GM18508 (cell line): Measurements from ENCODE around the gene HLCS.

Experiments
- ATAC-seq: cut with Tn5 transposase; IDR thresholded peaks from one replicate; pipeline ENCODE4 v1.9.1; 2021; ENCODE audit warnings: moderate number of reproducible peaks; ENCODE audit not compliant: insufficient read depth, unreplicated experiment

HLCS gene

DNA sequence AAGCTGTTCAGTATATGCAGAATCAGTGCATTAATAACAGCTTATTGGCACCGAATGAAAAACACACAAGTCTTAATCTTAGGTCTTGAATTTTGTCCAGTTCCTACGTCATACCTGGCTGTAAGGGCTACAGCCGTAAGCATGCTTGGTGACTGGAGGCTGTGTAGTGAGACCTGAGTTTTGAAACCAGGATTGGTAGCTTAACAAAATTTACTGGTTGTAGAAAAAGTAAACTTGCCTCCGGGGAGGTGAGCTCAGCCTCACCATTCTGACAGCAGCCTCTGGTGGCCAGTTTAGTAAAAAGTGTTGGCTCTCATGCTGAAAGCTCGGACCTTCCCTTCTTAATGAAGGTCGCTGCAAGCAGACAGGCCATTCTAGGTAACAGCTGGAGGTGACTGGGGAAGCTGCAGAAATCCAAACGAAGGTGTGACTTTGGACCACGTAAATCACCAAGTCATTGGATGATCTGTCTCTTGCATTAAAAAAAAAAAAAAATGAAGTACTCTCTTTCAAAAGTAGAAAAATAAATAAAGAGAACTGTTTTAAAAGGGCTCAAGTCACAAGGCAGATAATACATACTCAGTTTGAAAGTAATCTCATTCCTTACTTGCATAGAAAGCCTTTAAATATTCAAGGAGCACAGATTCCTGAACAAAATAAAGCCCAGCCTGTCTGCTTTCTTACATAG is 48.9 kb downstream of the HLCS start:
- no peak for ATAC-seq

DNA sequence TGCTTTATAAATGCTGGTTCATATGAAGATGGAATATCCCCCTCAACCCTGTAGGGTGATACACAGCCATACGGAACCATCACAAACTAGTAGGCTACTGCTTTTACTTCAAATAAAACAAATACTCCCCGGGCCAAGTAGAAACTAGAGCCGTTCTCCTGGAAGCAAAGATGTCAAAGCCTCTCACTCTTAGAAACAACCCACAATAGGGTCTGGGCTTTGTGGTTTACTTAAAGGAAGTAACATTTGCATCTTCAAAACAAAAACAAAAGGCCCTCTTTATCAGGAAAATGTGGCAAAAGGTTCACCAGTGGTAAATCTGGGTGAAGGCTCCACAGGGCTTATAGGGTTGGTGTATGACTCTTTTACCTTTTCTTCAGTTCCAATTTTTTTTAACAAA is 49.8 kb downstream of the HLCS start:
- no peak for ATAC-seq

DNA sequence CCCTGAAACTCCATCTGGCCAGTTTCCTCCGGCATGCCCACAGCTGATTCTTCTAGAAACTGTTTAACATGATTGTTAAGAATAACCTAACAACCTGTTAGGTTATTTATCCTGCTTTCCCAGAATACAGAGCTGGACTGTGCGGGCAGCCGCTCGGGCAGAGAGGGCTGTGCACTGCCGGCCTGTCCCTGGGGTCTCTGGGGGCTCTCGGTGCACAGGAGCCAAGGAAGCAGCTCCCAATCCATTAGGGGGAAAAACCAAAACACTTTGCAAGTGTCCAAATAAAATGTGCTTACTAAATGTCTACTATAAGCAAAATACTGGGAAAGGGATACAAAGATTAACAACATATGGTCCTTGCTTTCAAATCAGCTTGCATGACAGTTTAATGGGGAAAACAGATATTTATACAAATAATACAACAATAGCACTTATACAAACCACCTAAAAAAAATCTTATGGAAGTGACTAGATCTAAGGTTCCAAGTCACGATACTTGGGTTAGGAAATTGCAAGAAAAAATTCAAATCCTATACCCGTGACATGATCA is 50.7 kb downstream of the HLCS start:
- ATAC-seq, result no peak

DNA sequence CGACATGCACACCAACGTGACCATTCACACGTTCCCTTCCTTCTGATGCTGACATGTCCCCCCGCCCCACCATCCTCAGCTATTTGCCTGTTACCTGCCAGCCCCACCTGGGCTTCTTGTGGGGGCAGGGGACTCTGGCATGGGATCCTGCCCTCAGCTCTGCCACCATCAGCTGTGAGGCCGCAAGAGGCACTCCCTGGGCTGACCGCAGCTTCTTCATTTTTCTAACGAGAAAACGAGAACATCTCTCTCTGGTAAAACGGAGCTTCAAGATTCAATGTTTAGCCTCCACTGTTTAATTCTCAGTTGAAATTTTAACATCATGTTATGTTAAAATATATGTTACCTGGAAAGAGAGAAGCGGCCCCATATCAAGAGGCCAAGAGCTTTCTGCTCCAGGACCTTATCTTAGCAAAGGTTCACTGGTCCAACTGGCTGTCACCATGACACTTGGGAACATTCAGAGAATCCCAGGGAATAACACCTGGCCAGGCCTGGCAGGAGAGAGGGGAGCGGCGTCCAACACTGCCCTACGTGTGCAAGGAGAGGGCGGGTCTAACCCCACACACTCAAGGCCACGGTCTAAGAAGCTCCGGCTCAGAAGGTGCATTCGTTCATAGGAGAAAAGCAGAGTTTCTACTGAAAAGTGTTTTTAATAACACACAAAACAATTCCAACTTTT is 51.3 kb downstream of the HLCS start:
- no peak for ATAC-seq

DNA sequence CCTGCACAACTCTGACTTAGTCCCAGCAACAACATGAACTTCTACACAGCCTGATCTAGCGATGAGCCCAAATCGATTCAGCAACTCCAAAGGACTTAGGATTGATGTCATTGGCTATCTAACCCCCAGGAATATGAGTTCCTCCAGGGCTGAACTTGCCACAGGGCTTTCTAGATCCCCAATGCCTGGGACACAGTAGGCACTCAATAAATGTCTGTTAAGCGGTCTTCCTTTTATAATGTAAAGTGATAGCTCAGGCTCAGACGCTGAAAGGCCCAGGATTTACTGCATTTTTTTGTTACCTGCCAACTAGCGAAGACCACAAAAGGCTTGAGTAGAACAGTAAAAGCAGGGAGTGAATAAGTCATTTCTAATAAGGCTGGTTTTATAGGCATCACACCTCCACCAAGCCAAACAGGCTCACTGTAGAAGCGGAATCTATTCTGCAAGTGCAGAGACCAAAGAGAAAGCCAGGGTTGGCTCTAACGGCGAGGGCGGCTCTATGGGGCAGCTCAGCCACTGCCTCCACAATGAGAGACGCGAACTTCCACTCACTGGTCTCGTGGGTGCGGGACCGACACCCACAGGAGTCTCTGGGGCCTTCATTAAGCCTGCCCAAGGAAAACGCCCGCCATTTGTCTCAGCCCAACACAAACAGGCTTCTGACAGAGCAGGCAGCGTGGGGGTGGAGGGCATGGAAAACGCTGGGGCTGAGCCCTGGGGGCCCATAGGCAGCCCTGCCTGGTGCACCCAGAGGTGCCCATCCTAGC is 52.0 kb downstream of the HLCS start:
- no peak for ATAC-seq

DNA sequence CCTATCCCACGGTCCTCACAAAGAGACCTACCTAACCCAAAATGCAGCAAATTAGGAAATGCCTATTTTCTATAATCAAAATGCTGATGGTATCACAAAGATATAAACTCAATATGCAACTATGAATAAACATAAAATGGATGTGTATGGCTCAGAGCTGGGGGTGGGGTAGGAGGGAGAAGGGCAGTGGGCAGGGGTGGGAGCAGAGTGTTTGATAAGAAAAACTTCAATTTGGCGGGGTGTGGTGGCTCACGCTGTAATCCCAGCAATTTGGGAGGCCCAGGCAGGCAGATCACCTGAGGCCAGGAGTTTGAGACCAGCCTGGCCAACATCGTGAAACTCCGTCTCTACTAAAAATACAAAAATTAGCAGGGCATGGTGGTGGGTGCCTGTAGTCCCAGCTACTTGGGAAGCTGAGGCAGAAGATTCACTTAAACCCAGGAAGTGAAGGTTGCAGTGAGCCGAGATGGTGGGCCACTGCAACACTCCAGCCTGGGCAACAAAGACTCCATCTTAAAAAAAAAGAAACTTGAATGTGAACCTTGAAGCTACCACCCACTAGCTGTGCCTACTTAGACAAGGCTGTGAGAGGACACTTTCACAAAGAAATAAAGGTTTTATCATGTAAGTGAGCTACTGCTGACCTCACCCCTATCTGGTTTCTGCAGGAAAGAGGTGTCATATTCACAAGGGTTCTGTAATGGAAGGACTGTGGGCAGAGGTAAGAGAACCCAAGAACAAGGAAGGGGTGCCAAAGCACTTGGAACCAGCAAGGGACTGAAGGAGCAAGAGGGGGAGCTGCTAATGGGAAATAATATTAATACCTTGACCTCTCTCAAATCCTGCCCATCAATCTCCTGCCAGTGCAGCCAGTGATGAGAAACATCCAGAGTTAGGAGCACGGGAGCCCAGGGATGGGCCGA is 53.0 kb downstream of the HLCS start:
- ATAC-seq, result no peak

DNA sequence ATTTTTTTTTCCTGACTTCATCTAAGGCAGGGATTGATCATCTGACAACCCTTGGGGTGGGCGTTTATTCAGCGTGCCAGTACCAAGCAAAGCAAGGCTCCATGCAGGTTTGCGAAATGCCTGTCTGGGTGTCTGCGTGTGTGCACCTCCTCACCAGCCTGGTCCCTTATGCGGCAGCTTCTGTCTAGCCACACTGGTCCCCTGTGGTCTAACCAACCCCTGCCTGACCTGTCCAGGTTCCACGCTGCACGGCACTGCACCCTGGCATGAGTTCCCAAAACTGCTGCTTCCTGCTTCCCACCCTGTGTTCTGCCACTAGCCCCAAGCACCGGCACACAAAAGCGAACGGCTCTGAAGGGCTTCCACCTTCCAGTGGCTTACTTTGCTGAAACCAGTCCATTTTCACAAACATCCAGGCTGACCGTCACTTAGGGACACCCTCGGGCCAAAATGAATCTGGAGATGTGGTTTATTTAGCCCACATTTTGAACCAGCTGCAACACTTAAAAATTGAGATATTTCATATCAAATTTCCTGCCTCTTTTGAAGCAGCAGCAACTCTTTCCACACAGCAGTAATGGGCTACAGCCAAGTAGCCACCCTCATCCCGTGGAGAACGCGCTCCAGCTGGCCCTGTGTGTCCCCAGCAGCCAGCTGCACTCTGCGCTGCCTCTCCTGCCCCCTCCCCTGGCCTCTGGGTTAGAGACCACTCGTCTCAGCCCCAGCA is 55.7 kb downstream of the HLCS start:
- no peak for ATAC-seq

DNA sequence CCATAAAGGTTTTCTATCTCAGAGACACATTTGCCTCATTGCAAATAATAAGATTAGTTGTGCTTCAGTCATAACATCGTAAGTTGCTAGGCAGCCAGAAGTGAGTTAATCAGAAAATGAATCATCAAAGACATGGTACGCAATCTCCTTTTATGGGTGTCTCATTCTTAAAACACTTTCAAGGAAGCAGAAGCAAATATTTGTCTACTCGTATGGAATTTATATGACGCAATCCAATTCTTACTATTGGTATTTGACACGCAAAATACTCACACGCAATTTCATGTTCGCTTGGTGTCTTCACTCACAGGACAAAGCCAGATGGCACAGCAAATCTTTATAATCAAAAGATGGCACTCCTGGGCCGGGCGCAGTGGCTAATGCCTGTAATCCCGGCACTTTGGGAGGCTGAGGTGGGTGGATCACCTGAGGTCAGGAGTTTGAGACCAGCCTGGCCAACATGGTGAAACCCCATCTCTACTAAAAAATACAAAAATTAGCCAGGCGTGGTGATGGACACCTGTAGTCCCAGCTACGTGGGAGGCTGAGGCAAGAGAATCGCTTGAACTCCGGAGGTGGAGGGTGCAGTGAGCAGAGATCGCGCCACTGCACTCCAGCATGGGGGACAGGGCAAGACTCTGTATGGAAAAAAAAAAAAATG is 56.4 kb downstream of the HLCS start:
- no peak for ATAC-seq

DNA sequence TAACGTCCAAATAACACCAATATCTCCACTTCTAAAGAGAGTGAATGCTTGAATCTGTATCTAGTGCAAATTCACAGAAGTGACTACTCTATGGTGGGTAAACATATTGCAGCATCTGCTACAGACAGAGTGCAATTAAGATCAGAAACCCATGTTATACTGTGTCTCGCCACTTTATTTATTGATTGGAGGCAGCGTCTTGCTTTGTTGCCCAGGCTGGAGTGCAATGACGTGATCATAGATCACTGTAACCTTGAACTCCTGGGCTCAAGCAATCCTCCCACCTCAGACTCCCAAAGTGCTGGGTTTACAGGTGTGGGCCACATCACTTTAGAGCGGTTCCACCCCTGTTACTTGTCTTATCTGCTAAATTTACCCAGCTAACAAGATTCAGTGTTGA is 57.0 kb downstream of the HLCS start:
- ATAC-seq, result no peak

DNA sequence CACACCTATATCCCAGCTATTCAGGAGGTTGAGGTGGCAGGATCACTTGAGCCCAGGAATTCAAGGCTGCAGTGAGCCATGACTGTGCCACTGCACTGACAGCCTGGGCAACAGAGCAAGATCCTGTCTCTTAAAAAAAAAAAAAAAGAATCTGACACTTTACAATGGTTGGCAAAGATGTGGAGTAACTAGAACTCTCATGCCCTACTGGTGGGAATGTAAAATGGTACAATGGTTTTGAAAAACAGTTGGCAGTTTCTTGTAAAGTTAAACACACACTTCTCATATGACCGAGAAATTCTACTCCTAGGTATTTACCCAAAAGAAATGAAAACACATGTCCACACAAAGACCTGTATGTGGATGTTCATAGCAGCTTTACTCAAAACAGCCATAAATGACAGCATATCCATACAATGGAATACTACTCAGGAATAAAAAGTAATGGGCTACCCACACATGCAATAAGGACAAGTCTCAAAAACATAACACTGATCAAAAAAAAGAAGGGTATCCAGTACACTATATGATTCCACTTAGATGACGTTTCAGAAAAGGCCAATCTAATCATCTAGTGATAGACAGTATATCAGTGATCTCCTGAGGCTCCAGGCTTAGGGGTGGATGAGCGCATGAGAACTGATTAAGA is 58.1 kb downstream of the HLCS start:
- no peak for ATAC-seq

DNA sequence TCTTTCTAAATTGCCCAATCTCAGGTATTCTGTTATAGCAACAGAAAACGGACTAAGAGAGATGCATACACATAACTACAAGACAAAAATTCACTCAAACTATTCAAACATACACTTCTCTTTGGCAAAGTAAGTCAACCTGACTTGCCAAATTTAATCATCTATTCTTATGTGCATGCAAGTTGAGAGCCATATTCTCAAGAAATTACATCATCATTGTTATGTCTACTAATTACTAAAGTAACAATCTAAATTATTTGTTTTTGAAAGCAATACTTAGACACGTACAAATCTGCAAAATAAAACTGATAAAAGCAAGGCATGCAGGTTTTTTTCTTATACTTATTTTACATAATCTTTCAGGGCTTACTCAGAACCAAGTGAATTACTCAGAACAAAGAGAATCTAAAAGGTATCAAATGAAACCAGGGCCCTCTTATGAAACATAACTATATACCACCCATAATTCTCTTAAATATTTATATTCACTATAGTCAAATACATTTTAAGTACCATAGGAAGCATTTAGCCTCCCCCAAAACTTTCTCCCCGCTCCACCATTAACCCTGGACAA is 62.3 kb downstream of the HLCS start:
- ATAC-seq, result no peak

DNA sequence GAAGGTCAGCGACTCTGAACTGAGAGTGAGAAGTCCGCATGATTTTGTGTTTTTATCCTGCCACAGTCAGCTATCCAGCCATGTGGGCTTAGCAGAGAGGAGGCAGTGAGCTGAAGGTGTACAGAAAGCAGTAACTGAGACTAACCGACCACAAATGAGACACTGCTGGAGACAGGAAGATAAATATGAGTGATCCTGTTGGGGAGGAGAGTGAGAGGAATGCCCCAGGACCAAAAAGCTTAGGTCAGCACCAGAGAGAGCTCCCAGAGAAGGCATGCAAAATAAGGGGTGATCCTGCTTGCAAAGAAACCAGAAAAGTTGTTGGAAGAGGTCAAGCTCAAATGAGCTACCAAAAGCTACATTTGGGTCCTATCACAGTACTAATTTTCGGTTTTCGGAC is 63.7 kb downstream of the HLCS start:
- ATAC-seq, result no peak

DNA sequence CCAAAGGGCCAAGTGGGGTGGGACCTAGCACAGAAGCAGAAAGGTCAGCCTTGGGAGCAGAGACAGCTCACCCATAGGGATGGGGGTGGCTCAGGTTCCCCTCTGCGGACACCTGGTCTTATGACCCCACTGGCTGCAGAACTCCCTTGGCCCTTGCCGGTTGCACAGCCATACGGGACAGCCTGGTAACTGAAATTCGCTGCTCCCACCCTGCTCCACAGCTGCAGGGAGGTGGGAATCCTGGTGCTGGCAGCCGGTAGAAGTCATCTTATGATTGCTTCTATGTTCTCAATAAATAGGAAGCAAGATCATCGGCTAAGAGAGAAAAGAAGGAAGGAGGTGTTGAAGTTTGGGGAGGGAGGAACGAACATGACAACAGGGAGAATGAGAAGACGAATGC is 64.1 kb downstream of the HLCS start:
- ATAC-seq, result no peak

DNA sequence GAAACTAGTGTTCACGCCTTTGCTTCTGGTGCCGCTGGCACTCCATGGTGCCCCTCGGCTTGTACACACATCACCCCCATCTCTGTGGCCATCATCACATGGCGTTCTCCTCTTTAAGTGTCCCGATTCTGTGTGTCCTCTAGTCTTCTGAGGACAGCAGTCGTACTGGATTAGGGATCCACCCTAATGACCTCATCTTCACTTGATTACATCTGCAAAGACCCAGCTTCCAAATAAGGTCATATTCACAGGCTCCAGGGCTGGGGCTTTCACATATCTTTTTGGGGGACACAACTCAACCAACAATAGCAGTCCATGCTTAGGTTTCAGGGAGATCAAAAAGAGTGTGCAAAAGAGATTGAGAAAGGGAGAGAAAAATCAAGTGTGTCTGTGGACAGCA is 64.9 kb downstream of the HLCS start:
- ATAC-seq, result no peak

DNA sequence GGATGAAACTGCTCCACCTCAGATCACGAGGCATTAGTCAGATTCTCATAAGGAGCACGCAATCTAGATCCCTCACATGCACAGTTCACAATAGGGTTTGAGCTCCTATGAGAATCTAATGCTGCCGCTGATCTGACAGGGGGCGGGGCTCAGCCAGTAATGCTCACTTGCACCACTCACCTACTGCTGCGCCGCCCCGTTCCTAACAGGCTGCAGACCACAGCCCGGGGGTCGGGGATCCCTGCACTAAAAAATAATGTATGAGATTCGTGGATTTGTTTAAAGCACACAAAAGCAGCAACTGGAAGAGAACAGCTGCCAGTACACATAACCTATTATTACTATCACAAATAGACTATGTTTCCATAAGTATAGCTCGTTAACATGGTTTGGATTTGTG is 72.9 kb downstream of the HLCS start:
- ATAC-seq, result no peak

DNA sequence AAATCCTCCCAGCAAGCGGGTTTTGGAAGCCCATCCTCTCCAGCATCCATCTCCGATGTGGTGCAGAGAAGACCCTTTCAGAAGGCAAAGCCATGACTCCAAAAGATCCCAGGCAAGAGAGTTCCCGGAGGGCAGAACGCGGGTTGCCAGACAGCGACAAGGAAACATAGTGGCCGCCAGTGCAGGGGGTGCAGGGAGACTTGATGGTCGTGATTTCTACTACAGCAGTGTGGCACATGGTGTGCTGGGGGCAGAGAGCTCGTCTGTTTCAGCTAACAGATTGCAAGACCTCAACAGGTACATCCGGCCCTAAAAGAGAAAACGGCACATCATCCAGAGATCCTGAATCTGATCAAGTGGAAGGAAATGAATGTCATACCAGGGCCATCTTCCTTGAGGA is 74.3 kb downstream of the HLCS start:
- ATAC-seq, result no peak

DNA sequence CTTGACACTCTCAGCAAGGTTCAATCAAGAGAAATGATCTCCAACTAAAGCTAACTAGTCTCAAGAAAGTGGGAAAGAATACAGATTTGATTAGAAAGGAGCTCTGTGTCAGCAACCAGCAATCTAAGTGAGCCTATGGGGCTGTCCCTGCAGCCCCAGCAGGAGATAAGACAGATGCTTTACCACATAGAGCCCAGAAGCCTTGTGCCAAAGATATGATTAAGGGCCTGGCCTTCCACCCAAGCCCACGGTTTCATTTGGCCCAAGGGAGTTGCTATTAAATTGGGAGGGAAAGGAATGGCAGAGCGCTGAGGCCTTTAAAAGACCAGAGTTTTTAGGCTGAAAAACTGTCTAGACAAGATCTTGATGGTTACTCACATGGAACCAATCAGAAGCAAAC is 74.8 kb downstream of the HLCS start:
- no peak for ATAC-seq

DNA sequence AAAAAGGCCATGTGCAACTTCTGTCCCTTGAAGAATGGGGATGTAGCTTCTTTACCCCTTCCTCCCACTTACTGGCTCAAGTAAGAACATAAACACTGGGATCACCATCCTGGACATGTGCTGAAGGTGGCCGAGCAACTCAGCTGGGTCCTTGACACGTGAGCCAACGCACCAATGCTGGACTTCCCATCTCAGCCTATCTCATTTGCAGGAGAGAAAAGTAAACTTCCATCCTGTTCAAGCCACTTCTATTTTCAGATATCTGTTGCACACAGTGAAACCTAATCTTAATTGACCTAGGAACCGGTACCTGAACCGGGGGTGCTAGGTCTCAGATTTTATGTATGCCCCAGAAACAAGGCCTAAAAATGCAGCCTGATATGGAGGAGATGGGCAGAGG is 75.3 kb downstream of the HLCS start:
- no peak for ATAC-seq
